GM12875 (cell line): ENCODE measurements around the gene PFKP.

ENCODE experiments used
- H3K4me3 ChIP-seq: one replicate; pipeline ENCODE4 v1.5.1; 2011; ENCODE audit warnings: low read depth, low read length, control low read depth
- TF ChIP-seq, protein P1 (sequence below): IDR thresholded peaks from 2 replicates; pipeline ENCODE4 v1.5.1; 2011; ENCODE audit warnings: low read depth, mild to moderate bottlenecking, control low read depth, inconsistent platforms, low read length, moderate library complexity, borderline replicate concordance; ENCODE audit not compliant: insufficient read depth

The PFKP gene

GRCh38 chr10:3090914-3091787 lies 23.8 kb downstream of the PFKP start:
- TF ChIP-seq, protein P1, sequence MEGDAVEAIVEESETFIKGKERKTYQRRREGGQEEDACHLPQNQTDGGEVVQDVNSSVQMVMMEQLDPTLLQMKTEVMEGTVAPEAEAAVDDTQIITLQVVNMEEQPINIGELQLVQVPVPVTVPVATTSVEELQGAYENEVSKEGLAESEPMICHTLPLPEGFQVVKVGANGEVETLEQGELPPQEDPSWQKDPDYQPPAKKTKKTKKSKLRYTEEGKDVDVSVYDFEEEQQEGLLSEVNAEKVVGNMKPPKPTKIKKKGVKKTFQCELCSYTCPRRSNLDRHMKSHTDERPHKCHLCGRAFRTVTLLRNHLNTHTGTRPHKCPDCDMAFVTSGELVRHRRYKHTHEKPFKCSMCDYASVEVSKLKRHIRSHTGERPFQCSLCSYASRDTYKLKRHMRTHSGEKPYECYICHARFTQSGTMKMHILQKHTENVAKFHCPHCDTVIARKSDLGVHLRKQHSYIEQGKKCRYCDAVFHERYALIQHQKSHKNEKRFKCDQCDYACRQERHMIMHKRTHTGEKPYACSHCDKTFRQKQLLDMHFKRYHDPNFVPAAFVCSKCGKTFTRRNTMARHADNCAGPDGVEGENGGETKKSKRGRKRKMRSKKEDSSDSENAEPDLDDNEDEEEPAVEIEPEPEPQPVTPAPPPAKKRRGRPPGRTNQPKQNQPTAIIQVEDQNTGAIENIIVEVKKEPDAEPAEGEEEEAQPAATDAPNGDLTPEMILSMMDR: no peak
- no peak overlapping the region for H3K4me3 ChIP-seq

- H3K4me3 ChIP-seq: no peak overlapping the region
- TF ChIP-seq, protein P1: no peak
Measured at GRCh38 chr10:3091921-3092320, 24.6 kb downstream of the PFKP start.

DNA sequence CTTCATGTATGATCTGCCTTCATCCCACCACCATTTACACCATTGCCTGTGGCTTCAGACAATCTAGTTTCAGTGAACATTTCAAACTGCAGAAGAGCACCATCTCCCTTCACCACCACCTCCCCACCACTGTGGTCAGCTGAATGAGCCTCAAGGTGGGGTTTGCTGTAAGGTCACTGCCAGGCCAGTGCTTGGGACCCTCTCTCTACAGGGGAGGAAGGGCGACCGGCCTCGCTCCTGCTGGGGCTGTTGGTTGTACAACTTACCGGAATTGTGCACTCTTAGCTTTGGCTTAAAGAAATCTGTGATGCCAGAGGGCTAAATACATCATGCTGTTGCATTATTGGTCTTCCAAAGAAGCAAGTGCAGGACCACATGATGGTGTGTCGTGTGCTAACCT lies 26.6 kb downstream of the PFKP start:
- TF ChIP-seq, protein P1: no peak
- no peak overlapping the region for H3K4me3 ChIP-seq

DNA sequence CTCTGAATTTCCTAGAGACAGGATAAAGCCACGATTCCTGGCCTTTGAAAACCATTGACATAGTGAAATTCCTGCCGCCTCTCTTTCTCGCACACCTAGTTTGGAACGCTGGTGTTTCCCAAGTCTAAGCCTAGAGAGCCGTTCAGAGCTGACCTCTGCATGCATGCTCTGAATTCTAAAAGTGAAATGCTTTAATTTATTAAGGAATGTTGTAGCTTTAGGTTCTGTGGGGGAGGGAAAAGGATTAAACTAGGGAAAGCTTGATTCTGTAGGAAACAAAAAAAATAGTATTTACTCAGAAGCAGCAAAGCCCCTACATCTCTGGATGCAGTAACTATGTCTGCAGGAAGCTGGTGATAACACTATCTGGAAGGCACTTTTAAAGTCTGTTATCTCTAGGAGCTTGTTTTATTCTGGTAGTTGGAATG lies 27.3 kb downstream of the PFKP start:
- no peak overlapping the region for H3K4me3 ChIP-seq
- TF ChIP-seq, protein P1: no peak

GRCh38 chr10:3095373-3096139 lies 28.2 kb downstream of the PFKP start:
- no peak overlapping the region for H3K4me3 ChIP-seq
- TF ChIP-seq, protein P1: no peak

DNA sequence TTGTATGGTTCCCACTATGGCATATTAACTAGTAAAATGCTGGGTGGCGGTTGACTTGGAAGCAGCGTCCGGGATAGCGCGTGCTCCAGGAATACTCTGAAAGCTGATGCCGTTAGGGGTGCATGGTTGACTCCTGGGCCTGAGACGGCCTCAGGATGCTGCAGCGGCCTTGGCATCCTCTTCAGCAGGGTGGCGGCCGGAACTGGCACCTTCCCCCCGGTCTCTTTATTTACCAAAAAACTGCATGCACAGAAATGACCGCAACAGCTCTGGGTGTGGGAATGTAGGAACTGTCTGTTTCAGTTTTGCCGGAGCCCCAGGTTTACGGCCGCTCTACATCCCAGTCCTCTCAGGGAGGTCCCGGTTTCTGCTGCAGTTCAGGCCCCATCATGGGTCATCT lies 28.8 kb downstream of the PFKP start:
- H3K4me3 ChIP-seq: no peak overlapping the region
- TF ChIP-seq, protein P1: no peak
